Caco-2 (cell line): ENCODE data around the gene GALNT14. TPM values are rescaled to one million over a fixed set of nuclear protein-coding genes. Genes with fewer than 3 reads are reported as not detected.

Experiments used
- BruUV-seq: library from RNA; stranded (reverse); fragments of 400-500 nt; replicated peaks from 2 replicates; lab custom pipeline; 2021; lab: Mats Ljungman, UMichigan
- CTCF ChIA-PET: fragments of 300-600 bp; sonication (Branson Sonifier 250); formaldehyde crosslinking; loops from one replicate; lab custom pipeline; 2022; ENCODE audit warnings: antibody characterized with exemption; lab: Charles Lee
- POLR2A ChIA-PET: fragments of 300-600 bp; sonication (Branson Sonifier 250); formaldehyde crosslinking; loops from one replicate; lab custom pipeline; 2022; ENCODE audit warnings: antibody characterized with exemption; lab: Charles Lee
- DNase-seq, 2 experiments: peaks; one replicate each; pipeline versions ENCODE4 v3.0.0 to v3.0.0-alpha.2; 2020 to 2022
- H3K27me3 ChIP-seq: replicated peaks from 2 replicates; pipeline ENCODE4 v1.6.0; 2011; ENCODE audit warnings: low read length; ENCODE audit not compliant: control insufficient read depth, insufficient read depth
- H3K36me3 ChIP-seq: 2 replicates; pipeline ENCODE4 v1.5.1; 2011; ENCODE audit warnings: low read length; ENCODE audit not compliant: control insufficient read depth, insufficient read depth
- H3K4me1 ChIP-seq: fragments of 250-450 bp; sonication (Bioruptor Pico); 2 replicates; pipeline ENCODE4 v1.5.1; 2020; ENCODE audit warnings: mild to moderate bottlenecking
- H3K4me3 ChIP-seq: 2 replicates; pipeline ENCODE4 v1.5.1; 2011; ENCODE audit warnings: low read depth, mild to moderate bottlenecking, control low read depth, low read length
- H3K9me3 ChIP-seq: fragments of 250-450 bp; sonication (Bioruptor Pico); 2 replicates; pipeline ENCODE4 v1.5.1; 2020; ENCODE audit warnings: mild to moderate bottlenecking, moderate library complexity
- H3K27ac Mint-ChIP-seq: one replicate; pipeline ENCODE4 v1.8.0; 2022; ENCODE audit warnings: mixed read lengths; ENCODE audit not compliant: unreplicated experiment
- H3K27me3 Mint-ChIP-seq: one replicate; pipeline ENCODE4 v1.8.0; 2022; ENCODE audit warnings: mixed read lengths; ENCODE audit not compliant: insufficient read depth, unreplicated experiment
- H3K36me3 Mint-ChIP-seq: one replicate; pipeline ENCODE4 v1.8.0; 2022; ENCODE audit warnings: mild to moderate bottlenecking, mixed read lengths; ENCODE audit not compliant: insufficient read depth, unreplicated experiment
- H3K4me1 Mint-ChIP-seq: one replicate; pipeline ENCODE4 v1.8.0; 2022; ENCODE audit warnings: low read depth, mixed read lengths; ENCODE audit not compliant: unreplicated experiment
- H3K4me3 Mint-ChIP-seq: one replicate; pipeline ENCODE4 v1.8.0; 2022; ENCODE audit warnings: mild to moderate bottlenecking, moderate library complexity, mixed read lengths; ENCODE audit not compliant: unreplicated experiment
- H3K9me3 Mint-ChIP-seq: one replicate; pipeline ENCODE4 v1.8.0; 2022; ENCODE audit warnings: mixed read lengths; ENCODE audit not compliant: unreplicated experiment
- intact Hi-C: fragments of 100-400 bp; cut with micrococcal nuclease; formaldehyde crosslinking; loops from one replicate; pipeline ENCODE4 v1.10.0; 2022; ENCODE audit not compliant: unreplicated experiment
- total RNA-seq: library from RNA; stranded (reverse); gene quantifications from 2 replicates; pipeline ENCODE4 v1.2.3, GENCODE V29; 2022
- TF ChIP-seq, protein P1 (sequence below), 2 experiments: fragments of 200-600 bp in 1 of 2; IDR thresholded peaks; 1 replicate in 1 of 2; 2 replicates in 1 of 2; pipeline versions ENCODE4 v1.5.1 to v1.8.0; 2011 to 2022; ENCODE audit warnings: antibody characterized with exemption in 1 of 2, control low read depth in 1 of 2, inconsistent platforms in 1 of 2, low read depth in 1 of 2, low read length in 1 of 2, mild to moderate bottlenecking in 1 of 2, moderate library complexity in 1 of 2; ENCODE audit not compliant: insufficient read depth in 1 of 2, severe bottlenecking in 1 of 2, unreplicated experiment in 1 of 2

GALNT14 gene
- total RNA-seq, 1 experiment from 2014 or later: not detected

DNA sequence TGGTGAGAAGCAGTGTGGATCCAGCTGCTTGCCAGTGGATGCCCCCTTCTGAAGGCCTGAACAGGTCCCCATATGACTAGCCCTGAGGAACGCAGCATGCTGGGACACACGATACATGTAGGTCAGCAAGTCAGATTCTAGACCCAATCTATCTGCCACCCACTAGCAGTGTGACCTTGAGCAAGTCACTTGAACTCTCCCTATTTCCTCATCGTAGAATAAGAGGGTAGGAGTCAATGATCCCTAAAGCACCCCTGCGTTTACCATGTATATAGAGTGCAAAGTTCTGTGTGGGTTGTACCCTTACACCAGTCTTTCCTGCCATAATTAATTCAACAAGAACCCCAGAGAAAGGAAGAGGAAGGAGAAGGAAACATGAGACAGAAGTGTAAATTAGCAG is 123.7 kb downstream of the GALNT14 start:
- Mint-ChIP-seq H3K9me3 (no peaks in the 10 kb centered on the region), H3K27me3 (peaks cover 21% of the 10 kb centered on the region), H3K4me1 (no peaks in the 10 kb centered on the region), H3K4me3 (no peak overlapping the region), H3K36me3 (no peaks in the 10 kb centered on the region), H3K27ac (no peak overlapping the region)
- no peaks in the 10 kb centered on the region for H3K9me3 ChIP-seq
- ChIA-PET CTCF (no interaction called here), POLR2A (no interaction called here)
- intact Hi-C loops: no loop called here
- no peaks in the 10 kb centered on the region for H3K36me3 ChIP-seq
- no peaks in the 10 kb centered on the region for H3K4me1 ChIP-seq
- TF ChIP-seq, protein P1, sequence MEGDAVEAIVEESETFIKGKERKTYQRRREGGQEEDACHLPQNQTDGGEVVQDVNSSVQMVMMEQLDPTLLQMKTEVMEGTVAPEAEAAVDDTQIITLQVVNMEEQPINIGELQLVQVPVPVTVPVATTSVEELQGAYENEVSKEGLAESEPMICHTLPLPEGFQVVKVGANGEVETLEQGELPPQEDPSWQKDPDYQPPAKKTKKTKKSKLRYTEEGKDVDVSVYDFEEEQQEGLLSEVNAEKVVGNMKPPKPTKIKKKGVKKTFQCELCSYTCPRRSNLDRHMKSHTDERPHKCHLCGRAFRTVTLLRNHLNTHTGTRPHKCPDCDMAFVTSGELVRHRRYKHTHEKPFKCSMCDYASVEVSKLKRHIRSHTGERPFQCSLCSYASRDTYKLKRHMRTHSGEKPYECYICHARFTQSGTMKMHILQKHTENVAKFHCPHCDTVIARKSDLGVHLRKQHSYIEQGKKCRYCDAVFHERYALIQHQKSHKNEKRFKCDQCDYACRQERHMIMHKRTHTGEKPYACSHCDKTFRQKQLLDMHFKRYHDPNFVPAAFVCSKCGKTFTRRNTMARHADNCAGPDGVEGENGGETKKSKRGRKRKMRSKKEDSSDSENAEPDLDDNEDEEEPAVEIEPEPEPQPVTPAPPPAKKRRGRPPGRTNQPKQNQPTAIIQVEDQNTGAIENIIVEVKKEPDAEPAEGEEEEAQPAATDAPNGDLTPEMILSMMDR (IDR thresholded peaks at IDR 0.05; ENCODE audit: insufficient read depth in 1 of 2, low read depth in 1 of 2, low read length in 1 of 2, severe bottlenecking in 1 of 2, unreplicated experiment in 1 of 2): no peak
- no TSS peak for BruUV-seq
- peaks cover 2% of the 10 kb centered on the region for H3K27me3 ChIP-seq
- DNase-seq: no peak
- H3K4me3 ChIP-seq: no peak overlapping the region

DNA sequence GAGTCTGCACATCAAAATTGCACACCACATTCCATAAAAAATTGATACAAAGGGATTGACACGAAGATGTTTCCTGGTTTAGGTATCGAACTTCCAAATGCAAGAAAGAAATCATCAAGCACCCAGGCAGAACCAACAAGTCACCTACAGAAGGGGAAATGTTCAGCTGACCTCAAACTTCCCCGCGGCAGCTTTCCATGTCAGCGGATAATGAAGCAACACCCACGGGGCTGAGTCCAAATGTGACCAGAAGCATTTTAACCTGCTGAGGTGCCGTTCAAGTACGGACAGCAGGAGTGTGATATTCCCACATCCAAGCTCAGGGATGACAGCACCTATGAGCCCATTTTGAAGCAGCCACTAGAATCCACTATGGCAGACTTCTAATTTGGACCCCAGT is 124.9 kb downstream of the GALNT14 start:
- intact Hi-C loops: no loop called here
- no peak overlapping the region for H3K4me3 ChIP-seq
- no TSS peak for BruUV-seq
- Mint-ChIP-seq H3K27ac (no peak overlapping the region), H3K4me1 (no peaks in the 10 kb centered on the region), H3K9me3 (no peaks in the 10 kb centered on the region), H3K36me3 (no peaks in the 10 kb centered on the region), H3K4me3 (no peak overlapping the region), H3K27me3 (peaks cover 32% of the 10 kb centered on the region)
- peaks cover 3% of the 10 kb centered on the region for H3K27me3 ChIP-seq
- POLR2A ChIA-PET: no interaction called here
- H3K9me3 ChIP-seq: no peaks in the 10 kb centered on the region
- H3K4me1 ChIP-seq: no peaks in the 10 kb centered on the region
- TF ChIP-seq, protein P1 (IDR thresholded peaks at IDR 0.05; ENCODE audit: insufficient read depth in 1 of 2, low read depth in 1 of 2, low read length in 1 of 2, severe bottlenecking in 1 of 2, unreplicated experiment in 1 of 2): no peak
- CTCF ChIA-PET: no interaction called here
- no peaks in the 10 kb centered on the region for H3K36me3 ChIP-seq
- no peak for DNase-seq

DNA sequence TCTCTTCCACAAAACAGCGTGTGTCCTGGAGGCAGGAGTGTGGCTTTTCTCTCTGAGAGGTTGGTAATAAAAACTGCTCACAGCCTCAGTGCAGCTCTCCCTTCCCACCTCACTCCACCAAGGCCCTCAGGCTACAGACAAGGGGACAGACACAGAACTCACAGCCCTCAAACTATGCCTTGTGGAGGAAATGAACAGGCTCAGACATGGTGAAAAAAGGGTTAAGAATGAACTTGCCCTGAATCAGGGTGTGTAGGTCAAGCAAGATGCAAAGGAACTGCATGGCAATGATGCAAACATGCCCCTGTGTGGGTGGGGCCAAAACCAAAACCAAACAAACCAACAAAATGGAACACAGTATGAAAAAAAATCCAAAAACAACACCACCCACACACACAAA is 125.8 kb downstream of the GALNT14 start:
- BruUV-seq: no TSS peak
- Mint-ChIP-seq H3K4me1 (no peaks in the 10 kb centered on the region), H3K36me3 (no peaks in the 10 kb centered on the region), H3K9me3 (no peaks in the 10 kb centered on the region), H3K4me3 (no peak overlapping the region), H3K27ac (no peak overlapping the region), H3K27me3 (peaks cover 36% of the 10 kb centered on the region)
- H3K36me3 ChIP-seq: no peaks in the 10 kb centered on the region
- DNase-seq: no peak
- intact Hi-C loops: no loop called here
- TF ChIP-seq, protein P1 (IDR thresholded peaks at IDR 0.05; ENCODE audit: insufficient read depth in 1 of 2, low read depth in 1 of 2, low read length in 1 of 2, severe bottlenecking in 1 of 2, unreplicated experiment in 1 of 2): no peak
- ChIA-PET POLR2A (no interaction called here), CTCF (no interaction called here)
- H3K4me3 ChIP-seq: no peak overlapping the region
- peaks cover 3% of the 10 kb centered on the region for H3K27me3 ChIP-seq
- no peaks in the 10 kb centered on the region for H3K9me3 ChIP-seq
- H3K4me1 ChIP-seq: no peaks in the 10 kb centered on the region
